GM23338 (cell line): ENCODE results near the gene NECAB3.

Experiments used
- EZH2 ChIP-seq: fragments of 200-600 bp; sonication (generic); IDR thresholded peaks from one replicate; pipeline ENCODE4 v1.8.0; 2017; ENCODE audit warnings: antibody characterized with exemption, mild to moderate bottlenecking, low read depth; ENCODE audit not compliant: unreplicated experiment
- EZH2phosphoT487 ChIP-seq: fragments of 200-600 bp; sonication (generic); IDR thresholded peaks from one replicate; pipeline ENCODE4 v1.8.1; 2018; ENCODE audit warnings: antibody characterized with exemption; ENCODE audit not compliant: unreplicated experiment
- POLR2AphosphoS5 ChIP-seq: IDR thresholded peaks from 2 replicates; pipeline ENCODE4 v1.6.1; 2016; ENCODE audit warnings: antibody characterized with exemption, low read depth
- ZNF114 ChIP-seq: fragments of 250-450 bp; sonication (Bioruptor Pico); IDR thresholded peaks from 2 replicates; pipeline ENCODE4 v1.5.0; 2020; ENCODE audit warnings: mild to moderate bottlenecking, moderate library complexity
- TF ChIP-seq, protein P1 (sequence below), 2 experiments: fragments of 200-600 bp in 1 of 2; sonication (generic) in 1 of 2; conservative IDR thresholded peaks; 2 replicates each; pipeline versions ENCODE4 v1.5.1 to v1.6.1; 2016 to 2017; ENCODE audit warnings: antibody characterized with exemption in 2 of 2, low read depth in 2 of 2, mild to moderate bottlenecking in 2 of 2, moderate library complexity in 1 of 2

DNA sequence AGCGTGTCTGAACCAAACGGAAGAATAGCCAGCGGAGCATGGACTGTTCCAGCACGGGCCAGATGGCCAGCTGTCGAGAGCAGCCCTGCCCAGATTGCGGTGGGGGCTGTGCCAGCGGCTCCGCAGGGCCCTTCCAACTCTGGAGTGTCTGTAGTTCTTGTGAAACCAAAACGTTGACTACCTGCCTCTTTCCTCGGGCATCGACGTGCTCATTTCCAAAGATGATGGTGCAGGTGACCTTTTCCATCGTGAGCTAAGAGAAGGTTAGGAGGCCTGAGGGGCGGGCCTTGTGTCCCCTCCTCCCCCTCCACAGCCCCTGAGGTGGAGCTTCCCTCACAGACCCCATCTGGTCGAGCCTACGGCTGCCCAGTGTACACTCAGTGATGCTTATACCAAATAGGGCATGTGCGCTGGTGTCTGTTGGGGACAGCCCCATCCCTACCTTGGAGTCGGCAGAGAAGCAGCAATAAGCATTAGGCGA, 25.0 kb downstream of the NECAB3 start:
- TF ChIP-seq EZH2phosphoT487 (no peak), EZH2 (no peak), POLR2AphosphoS5 (no peak), ZNF114 (CRISPR knock-in tag) (no peak)
- TF ChIP-seq, protein P1, sequence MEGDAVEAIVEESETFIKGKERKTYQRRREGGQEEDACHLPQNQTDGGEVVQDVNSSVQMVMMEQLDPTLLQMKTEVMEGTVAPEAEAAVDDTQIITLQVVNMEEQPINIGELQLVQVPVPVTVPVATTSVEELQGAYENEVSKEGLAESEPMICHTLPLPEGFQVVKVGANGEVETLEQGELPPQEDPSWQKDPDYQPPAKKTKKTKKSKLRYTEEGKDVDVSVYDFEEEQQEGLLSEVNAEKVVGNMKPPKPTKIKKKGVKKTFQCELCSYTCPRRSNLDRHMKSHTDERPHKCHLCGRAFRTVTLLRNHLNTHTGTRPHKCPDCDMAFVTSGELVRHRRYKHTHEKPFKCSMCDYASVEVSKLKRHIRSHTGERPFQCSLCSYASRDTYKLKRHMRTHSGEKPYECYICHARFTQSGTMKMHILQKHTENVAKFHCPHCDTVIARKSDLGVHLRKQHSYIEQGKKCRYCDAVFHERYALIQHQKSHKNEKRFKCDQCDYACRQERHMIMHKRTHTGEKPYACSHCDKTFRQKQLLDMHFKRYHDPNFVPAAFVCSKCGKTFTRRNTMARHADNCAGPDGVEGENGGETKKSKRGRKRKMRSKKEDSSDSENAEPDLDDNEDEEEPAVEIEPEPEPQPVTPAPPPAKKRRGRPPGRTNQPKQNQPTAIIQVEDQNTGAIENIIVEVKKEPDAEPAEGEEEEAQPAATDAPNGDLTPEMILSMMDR (conservative IDR thresholded peaks at IDR 0.05; ENCODE audit: low read depth in 2 of 2) = no peak
